Measurements from ENCODE around the gene FGF14.

Gene FGF14

GRCh38 chr13:101767131-101767530, 634.7 kb downstream of the FGF14 start:
- in situ Hi-C loops (cut with MboI; ENCODE audit: low pct_unique_long_range_greater_than_20kb, low sequenced_read_pairs, unreplicated experiment): loop anchor here (25.0 kb wide), 2 partner anchors 255 to 630 kb away; no protein-coding TSS in a partner anchor
- no peak for TF ChIP-seq CTCF (IDR thresholded peaks at IDR 0.05; ENCODE audit: extremely low read depth, insufficient read depth, missing control alignments)
- no peak for DNase-seq (ENCODE audit: low spot score)

- TF ChIP-seq CTCF (IDR thresholded peaks at IDR 0.05; ENCODE audit: extremely low read depth, insufficient read depth, missing control alignments): no peak
- DNase-seq (ENCODE audit: low spot score): no peak
- in situ Hi-C loops (cut with MboI; ENCODE audit: low pct_unique_long_range_greater_than_20kb, low sequenced_read_pairs, unreplicated experiment): loop anchor here (25.0 kb wide), 2 partner anchors 251 to 626 kb away; no protein-coding TSS in a partner anchor
Measured at GRCh38 chr13:101763191-101763590, 638.7 kb downstream of the FGF14 start.

- DNase-seq (ENCODE audit: low spot score): peak; percentile 36
- peak; percentile 46 for TF ChIP-seq CTCF (IDR thresholded peaks at IDR 0.05; ENCODE audit: extremely low read depth, insufficient read depth, missing control alignments)
- in situ Hi-C loops (cut with MboI; ENCODE audit: low pct_unique_long_range_greater_than_20kb, low sequenced_read_pairs, unreplicated experiment): loop anchor here (25.0 kb wide), 2 partner anchors 245 to 620 kb away; no protein-coding TSS in a partner anchor
Measured at GRCh38 chr13:101757446-101758039, 644.3 kb downstream of the FGF14 start.

- no peak for DNase-seq (ENCODE audit: low spot score)
- in situ Hi-C loops (cut with MboI; ENCODE audit: low pct_unique_long_range_greater_than_20kb, low sequenced_read_pairs, unreplicated experiment): loop anchor here (25.0 kb wide), 2 partner anchors 243 to 618 kb away; no protein-coding TSS in a partner anchor
Measured at GRCh38 chr13:101755228-101755887, 646.5 kb downstream of the FGF14 start.

GRCh38 chr13:101752432-101752831, 649.4 kb downstream of the FGF14 start:
- no peak for DNase-seq (ENCODE audit: low spot score)
- TF ChIP-seq CTCF (IDR thresholded peaks at IDR 0.05; ENCODE audit: extremely low read depth, insufficient read depth, missing control alignments): no peak
- in situ Hi-C loops (cut with MboI; ENCODE audit: low pct_unique_long_range_greater_than_20kb, low sequenced_read_pairs, unreplicated experiment): loop anchor here (25.0 kb wide), 2 partner anchors 240 to 615 kb away; no protein-coding TSS in a partner anchor

More at GRCh38 chr13:101755228-101755887, 646.5 kb downstream of the FGF14 start:
- TF ChIP-seq CTCF (IDR thresholded peaks at IDR 0.05; ENCODE audit: extremely low read depth, insufficient read depth, missing control alignments): no peak

- no peak for DNase-seq (ENCODE audit: low spot score)
- TF ChIP-seq CTCF (IDR thresholded peaks at IDR 0.05; ENCODE audit: extremely low read depth, insufficient read depth, missing control alignments): no peak
- in situ Hi-C loops (cut with MboI; ENCODE audit: low pct_unique_long_range_greater_than_20kb, low sequenced_read_pairs, unreplicated experiment): loop anchor here (25.0 kb wide), 2 partner anchors 239 to 614 kb away; no protein-coding TSS in a partner anchor
Measured at GRCh38 chr13:101751488-101751887, 650.4 kb downstream of the FGF14 start.

Measured in GM13977 (cell line).